GM12892 (cell line): ENCODE data around the gene CTNND2.

Experiments used
- POLR2A ChIP-seq: IDR thresholded peaks from 2 replicates; pipeline ENCODE4 v1.6.1; 2011; ENCODE audit warnings: low read depth, low read length, control low read depth
- POLR2AphosphoS5 ChIP-seq: IDR thresholded peaks from 2 replicates; pipeline ENCODE4 v1.6.1; 2011; ENCODE audit warnings: low read depth, low read length, control low read depth
- TAF1 ChIP-seq: IDR thresholded peaks from 2 replicates; pipeline ENCODE4 v1.6.1; 2011; ENCODE audit warnings: low read depth, mild to moderate bottlenecking, control low read depth, low read length, borderline replicate concordance

GRCh38 chr5:11050596-11051304 is 853.5 kb downstream of the CTNND2 start:
- TF ChIP-seq POLR2A (no peak), POLR2AphosphoS5 (no peak), TAF1 (no peak)
